GM12864 (cell line): Measurements from ENCODE around the gene FEN1.

ENCODE experiments used
- DNase-seq: peaks from one replicate; pipeline ENCODE4 v3.0.0-alpha.2; 2011; ENCODE audit warnings: low read depth
- H3K4me3 ChIP-seq: 2 replicates; pipeline ENCODE4 v1.5.1; 2011; ENCODE audit warnings: mild to moderate bottlenecking, low read depth, low read length, control low read depth
- TF ChIP-seq, protein P1 (sequence below): IDR thresholded peaks from 2 replicates; pipeline ENCODE4 v1.5.1; 2011; ENCODE audit warnings: low read depth, mild to moderate bottlenecking, moderate library complexity, low read length, control low read depth, inconsistent platforms; ENCODE audit errors: missing control alignments

FEN1 gene

GRCh38 chr11:61752925-61753521 lies 39.7 kb upstream of the FEN1 start:
- H3K4me3 ChIP-seq: no peak overlapping the region
- DNase-seq: no peak
- TF ChIP-seq, protein P1, sequence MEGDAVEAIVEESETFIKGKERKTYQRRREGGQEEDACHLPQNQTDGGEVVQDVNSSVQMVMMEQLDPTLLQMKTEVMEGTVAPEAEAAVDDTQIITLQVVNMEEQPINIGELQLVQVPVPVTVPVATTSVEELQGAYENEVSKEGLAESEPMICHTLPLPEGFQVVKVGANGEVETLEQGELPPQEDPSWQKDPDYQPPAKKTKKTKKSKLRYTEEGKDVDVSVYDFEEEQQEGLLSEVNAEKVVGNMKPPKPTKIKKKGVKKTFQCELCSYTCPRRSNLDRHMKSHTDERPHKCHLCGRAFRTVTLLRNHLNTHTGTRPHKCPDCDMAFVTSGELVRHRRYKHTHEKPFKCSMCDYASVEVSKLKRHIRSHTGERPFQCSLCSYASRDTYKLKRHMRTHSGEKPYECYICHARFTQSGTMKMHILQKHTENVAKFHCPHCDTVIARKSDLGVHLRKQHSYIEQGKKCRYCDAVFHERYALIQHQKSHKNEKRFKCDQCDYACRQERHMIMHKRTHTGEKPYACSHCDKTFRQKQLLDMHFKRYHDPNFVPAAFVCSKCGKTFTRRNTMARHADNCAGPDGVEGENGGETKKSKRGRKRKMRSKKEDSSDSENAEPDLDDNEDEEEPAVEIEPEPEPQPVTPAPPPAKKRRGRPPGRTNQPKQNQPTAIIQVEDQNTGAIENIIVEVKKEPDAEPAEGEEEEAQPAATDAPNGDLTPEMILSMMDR: no peak

DNA sequence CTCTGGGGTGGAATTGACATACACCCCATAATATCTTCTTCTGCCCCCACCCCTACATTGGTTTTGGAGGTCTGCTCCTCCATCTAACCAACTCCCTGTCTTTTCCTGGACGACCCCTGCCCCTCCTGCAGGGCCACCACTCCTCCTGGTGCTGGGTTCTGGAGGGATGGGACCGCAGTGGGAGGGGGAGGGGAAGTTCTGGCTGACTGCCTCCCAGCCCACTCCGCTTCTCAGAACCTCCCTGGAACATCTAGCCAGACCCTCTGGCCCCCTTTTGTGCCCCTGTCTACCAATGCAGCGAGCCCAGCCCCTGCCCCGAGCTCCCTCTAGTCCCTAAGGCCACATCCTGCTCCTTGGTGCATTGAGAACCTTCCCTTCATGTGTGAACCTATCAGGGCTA lies 39.0 kb upstream of the FEN1 start:
- no peak for DNase-seq
- TF ChIP-seq, protein P1: no peak
- no peak overlapping the region for H3K4me3 ChIP-seq

- DNase-seq: no peak
- TF ChIP-seq, protein P1: no peak
- H3K4me3 ChIP-seq: no peak overlapping the region
These were observed 37.9 kb upstream of the FEN1 start for GRCh38 chr11:61754534-61755482.

DNA sequence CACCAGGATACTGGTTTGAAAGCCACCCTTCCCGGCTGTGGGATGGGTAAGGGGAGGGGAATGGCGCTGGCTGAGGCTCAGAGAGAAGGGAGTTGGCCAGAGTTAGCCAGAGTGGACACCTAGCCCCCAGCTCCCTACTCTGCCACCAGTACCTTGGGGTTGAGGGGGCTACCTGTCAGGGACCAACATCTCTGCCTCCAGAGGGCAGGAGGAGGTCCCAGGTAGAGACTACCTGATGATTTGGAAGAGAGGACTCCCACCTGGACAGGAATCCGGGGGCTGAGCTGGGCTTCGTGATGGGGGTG lies 36.6 kb upstream of the FEN1 start:
- no peak overlapping the region for H3K4me3 ChIP-seq
- DNase-seq: no peak
- TF ChIP-seq, protein P1: no peak

DNA sequence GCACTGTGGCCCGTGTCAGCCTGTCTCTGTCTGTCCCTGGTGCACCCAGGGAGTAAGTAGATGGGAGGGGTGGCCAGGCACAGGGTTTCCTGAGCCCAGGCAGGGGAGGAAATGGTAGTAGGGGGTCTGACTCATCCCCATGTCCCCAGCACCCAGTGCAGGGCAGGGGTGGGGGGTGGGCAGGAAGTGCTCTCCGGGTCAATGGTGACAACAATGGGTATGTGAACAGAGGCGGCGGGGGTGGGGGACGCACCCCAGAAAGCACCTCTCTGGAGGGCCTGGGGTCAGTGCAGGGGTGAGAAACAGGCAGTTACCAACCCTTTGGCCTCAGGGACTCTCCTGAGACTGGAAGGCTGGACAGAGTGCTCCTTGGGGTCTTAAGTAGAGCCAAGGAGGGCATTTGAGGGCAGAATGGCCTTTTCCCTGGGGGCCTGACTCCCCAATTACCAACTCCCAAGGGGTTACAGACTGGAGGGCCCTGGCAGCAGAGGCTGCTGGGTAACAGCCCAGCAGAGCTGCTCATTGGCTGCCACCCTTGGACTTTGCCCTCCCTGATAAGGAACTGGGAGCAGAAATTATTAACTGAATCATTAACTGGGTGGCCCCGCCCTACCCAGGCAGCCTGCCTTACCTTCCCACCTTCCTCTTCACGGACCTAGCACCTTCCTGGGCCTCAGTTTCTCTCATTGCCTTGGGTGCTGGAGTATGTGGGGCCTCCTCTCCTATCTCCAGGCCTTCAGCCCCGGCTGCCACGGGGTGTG lies 36.1 kb upstream of the FEN1 start:
- TF ChIP-seq, protein P1: no peak
- no peak overlapping the region for H3K4me3 ChIP-seq
- no peak for DNase-seq

- no peak for DNase-seq
- H3K4me3 ChIP-seq: no peak overlapping the region
These were observed 35.4 kb upstream of the FEN1 start for GRCh38 chr11:61757213-61757862.

More at GRCh38 chr11:61757213-61757862, 35.4 kb upstream of the FEN1 start:
- TF ChIP-seq, protein P1: no peak
